Activated CD4-positive, alpha-beta T cell treated with anti-CD3 and anti-CD28 coated beads, Interleukin-2, amount 50 U/mL, for 1 hour (primary cell): Measurements from ENCODE around the gene SPRYD4.

Experiments
- DNase-seq: peaks from one replicate; pipeline ENCODE4 v3.0.0-alpha.2; 2020

SPRYD4 gene

DNA sequence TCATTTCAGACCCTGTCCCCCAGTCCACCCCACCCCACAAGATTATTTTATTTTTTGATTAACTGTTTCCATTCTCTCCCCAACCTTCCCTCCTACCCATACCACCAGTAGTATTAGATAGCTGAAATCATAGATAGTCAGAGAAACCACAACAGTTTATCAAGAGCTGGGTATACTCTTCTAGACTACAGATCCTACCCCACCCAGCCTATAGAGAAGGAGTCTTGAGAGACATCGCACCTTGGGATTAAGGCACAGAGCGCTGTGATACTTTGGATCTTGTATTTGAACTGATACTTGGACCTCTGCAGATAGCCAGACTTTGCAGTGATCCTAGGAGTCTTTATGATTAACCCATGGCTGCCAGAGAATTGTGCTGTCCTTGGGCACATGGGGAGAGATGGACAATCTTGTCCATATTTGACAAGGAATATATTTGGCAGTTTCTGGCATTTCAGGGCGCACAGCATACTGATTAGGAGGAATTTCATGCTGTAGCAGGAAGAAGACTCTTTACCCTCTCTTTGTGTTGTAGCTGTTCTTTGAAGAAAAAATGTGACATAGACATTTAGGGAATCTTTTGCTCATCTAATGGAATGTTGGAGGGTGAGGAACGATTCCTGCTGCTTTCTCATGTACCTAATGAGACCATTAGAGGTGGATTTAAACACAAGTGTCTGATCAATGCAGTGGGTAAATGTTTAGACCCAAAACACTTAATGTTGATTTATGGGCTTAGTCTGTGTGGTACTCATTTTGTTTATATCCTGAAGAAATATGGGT lies 54.2 kb downstream of the SPRYD4 start:
- DNase-seq = no peak

DNA sequence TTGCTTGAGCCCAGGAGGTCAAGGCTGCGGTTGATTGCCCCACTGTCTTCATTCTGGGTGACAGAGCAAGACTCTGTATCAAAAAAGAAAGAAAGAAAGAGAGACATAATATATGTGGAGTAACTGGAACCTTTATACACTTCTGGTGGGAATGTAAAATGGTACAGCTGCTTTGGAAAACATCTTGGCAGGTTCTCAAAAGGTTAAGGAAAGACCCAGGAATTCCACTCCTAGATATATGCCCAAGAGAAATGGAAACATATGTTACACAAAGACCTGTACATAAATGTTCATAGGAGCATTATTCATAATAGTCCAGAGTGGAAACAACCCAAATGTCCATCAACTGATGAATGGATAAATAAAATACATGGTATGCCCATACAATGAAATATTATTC lies 60.5 kb downstream of the SPRYD4 start:
- no peak for DNase-seq
